SKM-1 (cell line): ENCODE measurements around the gene CREB3L2.
"Not testable (repeated sequence)": the region's sequence is repeated elsewhere in the genome, so short reads cannot be mapped to it uniquely, and the experiment has no call there.

Experiments
- DNase-seq: peaks from one replicate; lab custom pipeline; 2025; ENCODE audit not compliant: unreplicated experiment; lab: John Stamatoyannopoulos, UW

The CREB3L2 gene

DNA sequence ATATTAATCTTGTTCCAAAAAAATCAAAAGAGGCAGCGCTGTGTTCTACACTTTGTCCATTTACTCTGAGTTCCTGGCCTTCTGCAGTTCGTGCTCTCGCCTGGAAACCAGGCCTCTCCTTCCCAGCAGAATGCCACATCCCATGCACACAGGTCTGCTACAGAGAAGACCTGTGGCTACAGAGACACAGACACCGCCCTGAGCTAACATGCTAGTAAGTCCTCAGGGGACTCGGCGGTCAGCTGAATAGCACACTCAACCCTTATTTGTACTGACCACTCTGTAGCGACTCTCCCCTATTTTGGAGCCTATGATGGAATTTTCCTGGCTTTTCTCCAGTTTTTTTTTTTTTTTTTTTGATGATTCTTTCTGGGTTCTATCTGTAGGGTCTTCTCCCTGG lies 12.8 kb downstream of the CREB3L2 start:
- DNase-seq: no peak

DNA sequence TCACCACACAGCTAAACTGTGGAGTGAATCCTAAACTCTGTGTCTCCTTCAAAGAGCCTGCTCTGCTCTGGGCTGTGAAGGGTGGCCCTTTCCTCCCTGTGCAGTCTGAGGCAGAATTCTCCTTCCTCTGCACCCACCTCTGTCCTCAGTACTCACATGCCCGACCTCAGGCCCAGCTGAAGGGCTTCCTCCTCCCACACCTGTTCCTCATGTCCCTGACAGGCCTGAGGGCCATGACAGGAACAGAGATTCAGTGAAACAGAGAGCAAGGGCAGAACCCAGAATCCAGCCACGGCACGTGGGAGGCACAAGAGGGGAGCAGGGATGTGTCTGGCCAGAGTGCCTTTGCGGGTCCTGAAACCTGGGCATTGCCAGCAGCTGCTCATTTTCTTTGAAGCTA lies 13.9 kb downstream of the CREB3L2 start:
- DNase-seq: no peak

DNA sequence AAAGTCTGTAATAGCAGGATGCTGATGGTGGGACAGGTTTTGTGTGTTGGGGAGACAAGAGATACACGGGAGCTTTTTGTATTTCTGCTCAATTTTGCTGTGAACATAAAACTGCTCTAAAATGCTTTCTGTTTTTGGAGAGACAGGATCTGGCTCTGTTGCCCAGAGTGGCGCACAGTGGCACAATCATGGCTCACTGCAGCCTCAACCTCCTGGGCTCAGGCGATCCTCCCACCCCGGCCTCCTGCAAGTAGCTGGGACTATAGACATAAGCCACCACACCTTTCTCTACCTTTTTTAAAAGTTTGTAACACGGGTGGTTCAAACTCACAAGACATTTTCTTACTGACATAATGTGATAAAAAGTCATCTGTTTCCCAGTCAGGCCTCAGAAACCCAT lies 14.3 kb downstream of the CREB3L2 start:
- DNase-seq: no peak

DNA sequence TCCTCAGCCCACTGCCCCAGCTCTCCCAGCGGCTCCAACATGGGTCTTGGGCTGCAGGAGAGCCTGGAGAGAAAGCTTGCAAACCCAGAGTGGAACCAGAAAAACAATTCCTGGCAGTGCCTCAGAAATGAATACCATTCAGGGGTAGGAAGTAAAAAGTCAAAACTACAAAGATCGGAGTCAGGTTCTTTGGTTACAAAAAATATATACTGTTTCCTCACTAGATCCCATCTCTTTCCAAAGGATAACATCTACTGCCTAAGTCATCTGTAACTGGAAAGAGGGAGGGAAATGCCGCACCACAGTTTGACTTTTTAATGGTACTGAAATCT lies 14.9 kb downstream of the CREB3L2 start:
- no peak for DNase-seq

DNA sequence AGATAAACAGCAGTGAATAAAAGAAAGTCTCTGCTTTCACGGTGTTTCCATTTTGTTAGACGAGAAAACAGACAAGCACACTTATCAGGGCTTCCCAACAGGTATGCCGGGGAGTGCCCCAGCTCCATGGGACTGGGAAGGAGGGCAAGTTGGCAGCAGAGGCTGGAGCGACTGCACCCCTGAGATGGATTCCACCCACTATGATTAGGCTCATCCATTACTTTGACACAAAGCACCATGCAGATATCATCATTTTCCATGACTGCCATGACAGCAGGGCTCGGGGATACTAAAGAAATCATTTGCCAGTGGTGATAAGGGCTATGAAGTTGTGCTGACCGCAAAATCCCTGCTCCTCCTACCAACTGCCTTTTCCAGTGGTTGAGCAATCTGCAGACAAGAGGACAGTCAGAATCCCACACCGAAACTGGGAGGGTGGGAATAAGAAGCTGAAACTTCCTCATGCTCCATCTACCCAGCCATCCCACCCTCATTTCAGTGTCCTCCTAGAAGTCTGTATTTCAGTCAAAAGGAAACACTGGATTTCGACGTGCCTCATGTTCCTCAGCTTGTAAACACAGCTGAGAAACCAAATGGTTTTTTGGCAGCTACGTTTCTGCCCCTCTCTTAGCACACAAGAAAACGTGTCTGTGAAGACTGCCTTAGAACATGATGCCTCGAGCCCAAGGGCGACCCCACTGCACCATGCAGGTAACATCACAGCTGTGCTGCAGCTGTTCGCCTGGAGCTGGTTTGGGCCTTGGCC lies 15.5 kb downstream of the CREB3L2 start:
- no peak for DNase-seq

DNA sequence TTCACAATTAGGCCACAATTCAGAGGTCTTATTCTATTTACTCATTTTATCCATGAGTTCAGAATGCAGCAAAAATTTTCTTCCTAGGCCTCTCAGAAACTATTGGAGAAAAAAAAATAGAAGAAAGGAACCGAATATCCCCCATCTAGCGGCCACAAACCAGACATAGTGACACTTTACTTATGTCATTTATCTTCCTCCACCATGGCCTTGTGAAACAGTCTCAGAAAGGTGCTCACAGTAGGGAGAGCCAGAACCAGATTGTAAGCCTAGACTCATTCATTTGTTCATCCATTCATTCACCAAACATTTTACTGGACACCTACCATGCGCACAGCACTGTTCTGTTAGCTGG lies 16.0 kb downstream of the CREB3L2 start:
- DNase-seq: no peak

DNA sequence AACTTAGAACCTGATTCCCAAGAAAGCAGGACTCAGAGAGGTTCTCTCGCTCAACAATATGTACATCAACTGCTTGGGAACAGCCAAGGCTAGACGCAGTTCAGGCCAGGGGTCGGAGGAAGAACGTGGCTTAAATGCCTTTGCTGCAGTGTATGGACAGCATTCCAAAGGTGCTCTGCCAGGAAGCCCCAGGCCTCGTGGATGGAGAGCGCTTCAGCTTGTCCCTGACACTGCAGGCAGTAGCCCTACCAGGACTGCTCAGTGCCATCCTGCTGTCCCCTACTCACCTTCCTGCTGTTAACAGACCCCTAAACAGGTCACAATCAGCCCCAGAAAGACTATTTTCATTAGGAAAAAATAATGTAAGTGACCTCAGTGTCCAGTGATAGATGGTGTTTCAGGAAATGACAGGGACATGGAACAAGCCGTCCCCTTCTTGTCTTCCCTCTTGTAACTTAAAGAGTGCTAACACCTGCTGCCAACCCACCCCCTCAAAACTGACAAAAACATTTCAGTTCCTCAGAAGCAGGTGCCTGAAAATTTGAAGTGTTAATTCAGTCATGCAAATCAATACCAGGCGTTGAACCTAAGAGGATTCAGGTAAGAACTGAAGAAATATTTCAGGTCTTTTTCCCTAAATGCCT lies 16.5 kb downstream of the CREB3L2 start:
- DNase-seq: no peak

DNA sequence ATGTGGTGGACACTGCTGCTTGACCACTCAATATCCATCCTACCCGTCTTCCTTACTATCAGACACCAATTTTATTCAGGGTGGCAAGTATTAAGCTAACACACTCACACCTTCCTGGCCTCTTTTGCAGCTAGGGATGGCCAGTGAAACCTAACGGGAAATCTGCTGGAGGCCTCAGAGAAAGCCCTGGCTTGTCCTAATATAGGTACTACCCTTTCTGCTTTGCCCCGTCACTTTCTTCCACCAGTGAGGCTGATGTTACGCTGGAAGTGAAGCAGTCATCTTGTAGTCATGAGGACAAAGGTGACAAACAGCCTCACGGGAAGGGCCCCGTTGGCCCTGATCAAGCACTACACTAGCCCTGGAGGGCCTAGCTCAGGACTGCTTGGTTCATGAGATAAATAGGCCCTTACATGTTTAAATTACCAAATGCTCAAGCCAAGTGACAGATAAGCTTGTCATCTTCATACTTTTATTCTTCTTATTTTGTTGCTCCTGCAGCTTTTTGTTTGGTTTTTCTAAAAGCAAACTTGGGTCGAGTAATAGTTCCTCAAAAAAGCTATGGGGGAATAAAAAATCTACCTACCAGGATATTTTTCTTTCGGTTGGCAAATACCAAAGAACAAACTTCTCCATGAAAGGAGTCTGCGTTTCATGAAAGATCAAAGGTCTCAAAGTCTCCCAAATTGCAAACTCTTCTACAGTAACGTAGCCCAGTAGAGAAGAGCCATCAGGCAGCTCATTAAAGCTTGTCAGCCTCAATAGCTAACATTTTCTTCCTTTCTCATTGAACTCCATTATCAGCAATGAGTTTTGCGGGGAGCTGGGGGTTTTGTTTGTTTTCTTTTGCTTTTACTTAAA lies 17.5 kb downstream of the CREB3L2 start:
- DNase-seq: no peak

DNA sequence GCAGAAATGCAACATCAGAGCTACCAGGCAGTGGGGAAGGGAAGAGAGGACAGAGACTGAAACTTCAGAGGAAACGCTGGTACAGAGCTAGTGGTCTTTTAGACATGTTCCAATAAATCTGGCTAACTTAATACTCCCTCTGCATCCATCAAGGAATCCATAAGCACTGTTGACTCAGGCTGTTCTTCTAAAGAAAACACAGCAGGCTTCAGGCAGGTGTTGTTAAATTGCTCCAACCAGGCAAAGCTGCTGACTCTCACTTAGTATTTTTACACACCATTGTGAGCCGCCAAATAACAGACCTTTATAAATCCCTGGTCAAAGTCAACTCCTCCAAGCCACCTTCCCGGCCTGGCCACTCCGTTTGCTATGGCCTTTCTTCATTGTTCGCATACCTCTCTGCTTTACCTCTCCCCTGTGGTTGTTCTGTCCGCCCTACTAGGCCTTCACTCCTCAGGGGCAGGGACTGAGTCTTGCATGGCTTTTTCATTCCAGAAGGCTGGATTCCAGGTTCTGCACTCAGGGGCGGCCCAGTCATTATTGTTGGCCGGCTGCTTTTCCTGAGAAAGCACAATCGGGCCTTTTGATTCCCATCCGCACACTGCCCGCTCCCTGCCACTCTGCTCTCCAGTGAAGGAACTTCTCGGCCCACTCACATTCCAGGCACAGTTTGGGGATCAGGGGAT lies 18.4 kb downstream of the CREB3L2 start:
- DNase-seq: no peak

DNA sequence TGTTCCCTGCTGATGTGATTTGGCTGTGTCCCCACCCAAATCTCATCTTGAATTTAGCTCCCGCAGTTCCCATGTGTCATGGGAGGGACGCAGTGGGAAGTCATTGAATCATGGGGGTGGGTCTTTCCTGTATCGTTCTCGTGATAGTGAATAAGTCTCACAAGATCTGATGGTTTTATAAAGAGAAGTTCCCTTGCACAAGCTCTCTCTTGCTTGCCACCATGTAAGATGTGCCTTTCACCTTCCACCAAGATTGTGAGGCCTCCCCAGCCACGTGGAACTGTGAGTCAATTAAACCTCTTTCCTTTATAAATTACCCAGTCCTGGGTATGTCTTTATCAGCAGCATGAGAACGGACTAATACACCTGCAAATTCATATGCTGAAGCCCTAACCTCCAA lies 19.5 kb downstream of the CREB3L2 start:
- DNase-seq: not testable (repeated sequence)

DNA sequence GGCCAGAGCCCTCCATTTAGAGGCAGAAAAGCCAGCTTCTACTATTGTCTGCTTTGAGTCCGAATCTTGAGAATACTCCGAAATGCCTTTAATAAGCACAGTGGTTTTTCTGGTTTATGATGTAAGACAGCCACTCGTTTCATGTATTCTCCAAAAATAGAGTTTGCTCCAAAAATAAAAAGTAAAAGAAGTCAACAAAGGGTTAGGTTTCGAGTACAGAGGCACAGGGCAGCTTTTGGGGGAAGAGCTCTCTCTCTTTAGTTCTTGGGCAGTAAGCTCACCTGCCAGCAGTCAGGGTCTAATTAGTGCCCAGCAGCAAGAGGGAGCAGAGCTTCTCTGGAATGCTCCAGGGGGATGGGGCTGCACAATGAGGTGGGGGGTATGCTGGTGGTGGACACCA lies 20.2 kb downstream of the CREB3L2 start:
- no peak for DNase-seq

DNA sequence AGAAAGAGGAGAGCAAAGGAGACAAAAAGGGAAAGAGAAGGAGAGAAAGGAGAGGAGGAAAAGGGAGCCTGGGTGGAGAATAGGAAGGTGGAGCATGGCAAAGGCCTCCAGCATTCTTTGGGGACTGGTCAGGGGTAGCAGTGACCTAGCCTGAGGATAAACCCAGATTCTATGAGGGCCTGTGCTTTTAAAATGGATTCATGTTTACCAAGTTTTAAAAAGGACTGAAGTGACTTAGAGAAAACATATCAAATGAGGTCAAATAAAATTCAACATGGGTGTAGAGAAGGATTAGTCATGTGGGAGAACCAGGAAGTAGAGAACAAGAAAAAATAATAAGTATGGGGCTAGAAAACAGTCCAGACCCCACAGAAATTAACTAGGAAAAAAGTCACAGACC lies 20.7 kb downstream of the CREB3L2 start:
- DNase-seq: no peak

DNA sequence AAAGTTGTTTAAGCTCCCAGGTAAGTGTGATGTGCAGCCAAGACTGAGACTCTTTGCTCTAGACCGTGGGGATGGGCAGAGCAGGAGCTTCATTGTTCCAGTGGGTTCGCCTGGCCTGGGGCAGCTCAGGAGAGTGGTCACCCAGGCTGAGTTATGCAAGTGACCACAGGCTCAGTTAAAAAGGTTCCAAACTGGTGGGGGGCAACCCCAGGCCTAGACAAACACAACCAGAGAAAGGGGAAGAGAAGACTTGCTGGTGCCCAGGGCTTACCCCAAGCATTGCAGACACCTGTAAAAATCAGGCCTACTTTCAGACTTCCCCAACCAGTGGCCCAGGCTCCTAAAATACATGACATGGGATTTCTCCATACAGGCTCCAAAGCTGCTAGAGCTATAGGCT lies 21.6 kb downstream of the CREB3L2 start:
- no peak for DNase-seq

DNA sequence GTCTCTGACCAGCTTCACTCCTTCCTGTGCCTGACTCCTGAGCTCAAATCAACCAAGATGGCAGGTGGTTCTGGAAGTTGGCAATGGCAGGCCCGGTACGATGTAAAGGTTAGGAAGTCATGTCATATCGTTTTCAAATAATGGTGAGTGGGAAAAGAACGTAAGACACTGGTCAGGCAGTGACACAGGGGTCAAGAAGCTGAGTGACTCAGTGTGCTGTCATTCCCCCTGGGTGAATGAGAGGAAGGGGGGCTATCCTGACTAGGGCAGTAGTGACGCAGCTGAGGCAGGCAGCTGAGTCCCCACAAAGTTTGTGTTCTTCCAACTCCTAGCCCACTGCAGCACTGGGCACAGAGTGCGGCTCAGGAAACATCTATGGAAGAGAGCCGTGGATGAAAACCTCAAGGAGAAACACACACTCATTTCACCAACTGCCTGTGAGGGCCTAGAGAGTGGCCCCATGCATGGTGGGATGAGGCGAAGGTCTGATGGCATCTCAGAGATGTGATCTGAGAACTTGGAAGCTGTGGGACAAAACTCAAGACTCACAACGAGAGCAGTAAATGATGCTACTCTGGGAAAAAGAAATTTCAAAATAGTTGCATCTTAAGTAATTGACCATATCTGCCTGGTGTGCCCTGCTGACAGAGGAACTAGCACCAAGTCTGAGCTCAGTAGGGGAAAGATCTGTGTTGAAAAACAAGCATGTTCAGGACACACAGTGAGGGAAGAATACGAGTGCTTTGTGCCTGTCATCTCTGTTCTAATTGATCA lies 23.2 kb downstream of the CREB3L2 start:
- DNase-seq: no peak

DNA sequence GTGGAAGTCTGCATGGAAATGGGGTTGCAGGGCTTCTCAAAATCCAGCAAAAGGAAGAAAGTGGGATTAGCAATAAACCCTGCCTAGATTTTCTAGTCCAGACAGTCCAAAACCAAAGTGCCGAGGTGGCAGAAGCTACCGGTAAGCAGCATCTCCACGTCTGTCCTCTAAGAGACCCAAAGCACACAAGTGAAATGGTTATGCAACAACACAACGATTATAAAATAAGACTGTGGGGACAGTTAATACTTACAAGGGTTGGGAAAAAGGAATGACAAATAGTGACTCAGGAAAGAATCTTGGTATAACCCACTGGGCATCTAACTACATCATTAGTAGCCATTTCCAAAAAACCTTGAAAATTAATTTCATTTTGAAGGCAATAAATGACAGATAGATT lies 24.7 kb downstream of the CREB3L2 start:
- DNase-seq: no peak

DNA sequence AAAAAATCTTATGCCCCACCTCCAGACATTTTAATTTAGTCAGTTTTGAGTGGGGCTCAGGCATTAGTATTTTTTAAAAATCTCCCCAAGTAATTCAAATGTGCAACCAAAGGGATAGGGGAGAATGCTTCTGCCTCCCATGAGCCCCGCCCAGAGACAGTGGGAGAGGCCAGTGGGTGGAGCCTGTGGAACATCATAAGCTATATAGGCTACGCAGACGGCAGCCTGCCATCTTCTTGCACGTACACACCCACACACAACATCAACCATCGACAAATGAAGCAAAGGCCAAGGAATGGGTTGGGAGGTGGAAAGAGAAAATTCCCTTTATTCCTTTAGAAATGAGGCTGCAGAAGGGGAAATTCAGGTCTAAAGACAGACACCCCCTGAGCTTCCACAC lies 25.2 kb downstream of the CREB3L2 start:
- DNase-seq: no peak

DNA sequence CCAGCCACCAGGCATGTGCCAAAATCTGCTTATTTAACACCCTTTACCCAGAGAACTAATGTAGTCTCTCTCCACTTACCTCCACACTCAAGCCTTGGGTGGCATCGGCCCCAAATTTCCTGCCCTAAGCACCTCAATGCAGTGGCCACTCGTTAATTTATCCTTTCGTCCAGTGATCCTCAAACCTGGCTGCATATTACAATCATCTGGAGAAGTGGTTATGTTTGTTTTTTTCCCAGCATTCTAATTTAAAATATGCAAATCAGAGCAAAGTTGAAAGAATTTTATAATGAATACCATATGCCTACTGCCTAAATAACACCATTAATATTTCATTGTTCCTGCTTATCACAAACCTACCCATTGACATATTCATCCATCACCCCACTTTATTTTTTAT lies 25.7 kb downstream of the CREB3L2 start:
- DNase-seq: no peak

DNA sequence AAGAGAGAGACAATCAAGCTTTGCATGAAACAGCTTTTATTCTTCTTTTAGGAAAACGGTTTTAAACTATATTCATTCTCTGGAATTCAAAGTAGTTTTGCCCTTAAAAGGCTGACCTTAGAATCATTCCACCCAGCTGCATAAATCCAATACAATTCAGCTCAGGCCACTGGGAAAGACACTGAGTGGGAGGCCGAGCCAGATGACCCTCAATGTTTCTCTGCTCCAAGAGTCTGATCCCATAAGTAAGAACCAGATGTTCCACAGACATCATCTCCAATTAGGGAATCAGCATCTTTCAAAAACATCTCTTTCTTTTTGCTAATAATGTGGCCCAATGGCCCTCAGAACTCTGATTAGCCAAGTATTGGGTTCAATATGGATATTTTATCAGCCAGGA lies 26.1 kb downstream of the CREB3L2 start:
- no peak for DNase-seq

DNA sequence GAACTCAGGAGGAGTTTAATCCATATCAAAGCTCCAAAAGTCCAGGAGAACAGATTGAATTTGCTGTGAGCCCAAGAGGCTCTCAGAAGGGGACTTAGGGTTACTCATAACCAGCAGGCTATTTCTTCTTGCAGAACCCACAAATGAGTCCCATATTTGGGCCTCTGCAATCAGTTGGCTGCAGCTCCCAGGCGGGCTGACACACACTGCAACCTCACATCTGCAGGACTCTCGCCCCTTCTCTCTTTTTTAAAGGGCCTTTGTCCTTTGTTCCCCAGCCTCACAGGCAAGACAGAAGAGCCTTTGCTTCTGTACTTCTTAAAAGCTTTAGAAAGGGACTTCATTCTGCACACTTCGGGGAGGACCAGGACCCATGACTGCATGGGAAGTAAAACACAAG lies 26.7 kb downstream of the CREB3L2 start:
- DNase-seq: no peak

DNA sequence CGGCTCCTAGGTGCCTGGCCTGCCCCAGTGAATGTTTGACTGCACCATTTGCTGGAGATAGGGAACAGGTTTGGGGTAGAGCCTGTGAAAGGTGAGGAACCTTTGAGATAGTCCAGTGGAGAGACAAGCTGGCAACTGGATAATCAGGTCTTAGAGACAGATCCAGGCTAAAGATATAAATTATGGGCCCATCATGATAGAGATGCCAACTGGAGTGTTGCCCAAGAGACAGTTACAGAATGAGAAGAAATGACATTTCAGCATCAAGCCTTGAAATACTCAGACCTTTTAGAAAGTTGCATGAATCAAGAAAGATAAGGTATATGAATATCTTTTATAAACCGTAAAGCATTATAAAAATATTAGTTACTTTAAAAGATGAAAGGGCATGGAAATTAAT lies 27.1 kb downstream of the CREB3L2 start:
- no peak for DNase-seq
